GM10266 (cell line): ENCODE results near the gene TACC3.

Source experiments
- DNase-seq: peaks from one replicate; pipeline ENCODE4 v3.0.0; 2012; ENCODE audit errors: extremely low spot score
- TF ChIP-seq, protein P1 (sequence below): IDR thresholded peaks from 2 replicates; pipeline ENCODE4 v1.5.1; 2012; ENCODE audit warnings: mild to moderate bottlenecking, low read depth; ENCODE audit not compliant: control insufficient read depth, insufficient read depth; ENCODE audit errors: missing control alignments

The TACC3 gene

DNA sequence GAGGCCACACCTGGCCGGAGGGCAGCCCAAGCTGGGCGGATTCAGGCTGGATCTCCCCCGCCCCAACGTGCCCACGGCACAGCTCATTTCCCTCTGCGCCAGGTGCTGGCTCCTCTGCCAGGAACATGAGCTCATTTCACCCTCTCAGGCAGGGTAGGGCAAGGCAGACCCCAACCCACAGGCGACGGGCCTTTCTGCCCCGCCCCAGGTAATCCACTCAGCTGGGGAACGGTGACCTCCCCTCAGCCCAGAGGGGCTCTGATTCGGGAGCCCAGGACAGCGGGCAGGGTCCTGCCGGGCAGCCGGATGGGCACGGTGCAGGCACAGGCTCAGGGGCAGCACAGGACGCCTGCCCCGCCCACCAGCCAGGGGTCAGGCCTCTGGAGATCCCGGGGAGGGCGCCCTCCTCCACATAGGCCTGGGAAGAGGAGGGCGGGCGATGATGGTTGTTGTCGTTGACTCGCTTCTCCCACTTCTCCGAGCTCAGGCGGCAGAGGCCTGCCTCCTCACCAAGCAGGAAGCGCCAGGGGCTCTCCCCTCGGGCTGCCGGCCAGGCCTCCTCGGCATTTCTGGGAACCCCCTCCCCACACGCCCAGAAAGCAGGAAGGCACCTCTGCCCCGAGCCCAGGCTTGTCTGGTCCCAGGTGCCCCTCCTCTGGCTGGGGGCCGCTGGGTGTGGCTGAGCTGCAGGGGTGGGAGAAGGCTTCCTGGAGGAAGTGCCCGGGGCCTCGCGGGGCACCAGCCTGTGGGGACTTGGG lies 31.1 kb downstream of the TACC3 start:
- TF ChIP-seq, protein P1, sequence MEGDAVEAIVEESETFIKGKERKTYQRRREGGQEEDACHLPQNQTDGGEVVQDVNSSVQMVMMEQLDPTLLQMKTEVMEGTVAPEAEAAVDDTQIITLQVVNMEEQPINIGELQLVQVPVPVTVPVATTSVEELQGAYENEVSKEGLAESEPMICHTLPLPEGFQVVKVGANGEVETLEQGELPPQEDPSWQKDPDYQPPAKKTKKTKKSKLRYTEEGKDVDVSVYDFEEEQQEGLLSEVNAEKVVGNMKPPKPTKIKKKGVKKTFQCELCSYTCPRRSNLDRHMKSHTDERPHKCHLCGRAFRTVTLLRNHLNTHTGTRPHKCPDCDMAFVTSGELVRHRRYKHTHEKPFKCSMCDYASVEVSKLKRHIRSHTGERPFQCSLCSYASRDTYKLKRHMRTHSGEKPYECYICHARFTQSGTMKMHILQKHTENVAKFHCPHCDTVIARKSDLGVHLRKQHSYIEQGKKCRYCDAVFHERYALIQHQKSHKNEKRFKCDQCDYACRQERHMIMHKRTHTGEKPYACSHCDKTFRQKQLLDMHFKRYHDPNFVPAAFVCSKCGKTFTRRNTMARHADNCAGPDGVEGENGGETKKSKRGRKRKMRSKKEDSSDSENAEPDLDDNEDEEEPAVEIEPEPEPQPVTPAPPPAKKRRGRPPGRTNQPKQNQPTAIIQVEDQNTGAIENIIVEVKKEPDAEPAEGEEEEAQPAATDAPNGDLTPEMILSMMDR: no peak
- DNase-seq: peak; percentile 41

GRCh38 chr4:1753294-1753696 lies 32.0 kb downstream of the TACC3 start:
- TF ChIP-seq, protein P1: no peak
- DNase-seq: no peak

GRCh38 chr4:1753697-1754311 lies 32.5 kb downstream of the TACC3 start:
- TF ChIP-seq, protein P1: no peak

DNA sequence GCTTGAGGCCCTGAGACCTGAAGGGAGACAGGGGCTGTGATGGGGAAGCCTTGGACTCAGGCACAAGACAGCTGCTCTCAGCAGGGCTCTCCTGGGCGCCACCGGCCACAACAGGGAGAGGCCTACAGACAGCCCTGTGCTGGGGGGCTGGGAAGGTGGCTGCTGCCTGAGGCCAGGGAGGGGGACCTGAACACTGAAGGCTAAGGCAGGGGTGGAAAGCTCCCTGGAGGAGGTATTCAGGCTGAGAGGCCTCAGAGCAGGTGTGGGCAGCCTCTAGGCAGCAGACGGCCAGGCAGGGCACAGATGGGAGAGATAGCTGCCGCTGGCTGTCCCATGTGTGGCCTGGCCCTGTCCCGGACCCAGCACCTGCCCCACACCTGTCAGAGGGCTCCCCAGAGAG lies 33.0 kb downstream of the TACC3 start:
- TF ChIP-seq, protein P1: no peak
- no peak for DNase-seq

More at GRCh38 chr4:1753697-1754311, 32.5 kb downstream of the TACC3 start:
- no peak for DNase-seq

GRCh38 chr4:1755297-1755696 lies 34.0 kb downstream of the TACC3 start:
- TF ChIP-seq, protein P1: no peak
- no peak for DNase-seq

DNA sequence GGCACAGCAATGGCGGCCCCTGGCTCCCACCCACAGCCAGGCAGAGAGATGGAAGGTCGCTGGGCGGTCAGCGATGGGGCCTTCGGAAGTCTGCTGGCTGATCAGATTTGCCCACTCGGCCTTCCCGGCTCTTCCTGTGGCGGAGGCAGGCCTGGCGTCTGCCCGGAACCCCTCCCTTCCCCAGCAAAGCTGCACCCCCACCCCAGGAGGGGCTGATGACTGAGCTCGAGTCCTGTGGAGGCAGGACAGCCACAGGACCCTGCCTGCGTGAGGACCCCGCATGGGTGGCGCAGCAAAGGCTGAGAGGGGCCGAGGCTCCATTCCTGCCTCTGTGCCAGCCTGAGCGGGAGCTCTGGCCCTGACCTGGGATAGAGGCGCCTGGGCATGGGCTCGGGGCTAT lies 34.8 kb downstream of the TACC3 start:
- DNase-seq: no peak

More for the DNA sequence above, 34.8 kb downstream of the TACC3 start:
- TF ChIP-seq, protein P1: no peak
